ENCODE data around the gene SFTA2. TPM values are rescaled to one million over a fixed set of nuclear protein-coding genes. Genes with fewer than 3 reads are reported as not detected.

SFTA2 gene
- total and polyA plus RNA-seq, 2 of the 8 experiments (the other 6 are each of a cell fraction or from before 2014, with no cell fraction given), result not detected

DNA sequence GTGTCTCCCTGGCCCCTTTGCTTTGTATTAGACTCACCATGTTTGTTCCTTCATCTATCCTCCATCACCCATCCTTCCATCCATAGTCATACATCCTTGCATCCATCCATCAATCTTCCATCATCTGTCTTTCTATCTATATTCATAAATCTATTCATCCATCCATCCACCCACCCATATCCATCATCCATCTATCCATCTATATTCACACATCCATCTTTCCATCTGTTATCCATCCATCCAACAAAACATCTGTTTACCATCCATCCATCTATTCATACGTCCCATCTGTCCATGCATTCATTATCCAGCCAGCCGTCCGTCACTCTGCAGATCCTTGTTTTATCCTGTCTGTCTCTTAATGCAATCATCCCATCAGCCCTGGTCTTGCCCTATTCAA is 37.0 kb downstream of the SFTA2 start:
- CTCF ChIA-PET (ENCODE audit: partially characterized antibody), result interaction anchor here (1.2 to 29.0 kb wide), 8 partner anchors 9 to 66 kb away, joined by 4 to 610 read pairs (median 9); partner anchors contain the start of gene VARS2
- H2BK120ac ChIP-seq (replicated peaks; ENCODE audit: low read depth, low read length), result no peak overlapping the region
- no peak overlapping the region for H4K91ac ChIP-seq (replicated peaks; ENCODE audit: insufficient read length, low read length)
- TF ChIP-seq POU5F1 (IDR thresholded peaks at IDR 0.05; ENCODE audit: low read depth, low read length) (no peak), SRF (IDR thresholded peaks at IDR 0.05; ENCODE audit: low read depth, low read length) (no peak), TEAD4 (IDR thresholded peaks at IDR 0.05; ENCODE audit: low read depth, low read length) (no peak), BRCA1 (IDR thresholded peaks at IDR 0.05; ENCODE audit: low read depth, low read length) (no peak), KDM4A (IDR thresholded peaks at IDR 0.05; ENCODE audit: low read depth, low read length, severe bottlenecking) (no peak), TCF12 (IDR thresholded peaks at IDR 0.05; ENCODE audit: low read depth, low read length) (no peak), KDM1A (IDR thresholded peaks at IDR 0.05; ENCODE audit: borderline replicate concordance, low read length) (no peak), POLR2A (IDR thresholded peaks at IDR 0.05; ENCODE audit: control extremely low read depth in 1 of 2, low read depth in 2 of 2, low read length in 2 of 2) (no peak), SP2 (IDR thresholded peaks at IDR 0.05; ENCODE audit: low read length) (no peak), ZNF274 (IDR thresholded peaks at IDR 0.05; ENCODE audit: borderline replicate concordance, extremely low read depth, low read length) (no peak), JUN (IDR thresholded peaks at IDR 0.05; ENCODE audit: low read depth, low read length) (no peak), PHF8 (conservative IDR thresholded peaks at IDR 0.05; ENCODE audit: low read depth, low read length) (no peak), TBP (IDR thresholded peaks at IDR 0.05; ENCODE audit: low read depth, low read length) (no peak), HDAC6 (IDR thresholded peaks at IDR 0.05; ENCODE audit: low read depth, low read length) (no peak), EP300 (IDR thresholded peaks at IDR 0.05; ENCODE audit: borderline replicate concordance in 1 of 2, low read depth in 2 of 2, low read length in 2 of 2) (no peak)

More for the DNA sequence above, 37.0 kb downstream of the SFTA2 start:
- no peak overlapping the region for H4K5ac ChIP-seq (ENCODE audit: insufficient read length, low read depth, low read length)
- peaks cover 10% of the 10 kb centered on the region for H3K79me1 ChIP-seq (ENCODE audit: low read depth, low read length)
- H3K14ac ChIP-seq (ENCODE audit: insufficient read length), result no peak overlapping the region
- H3K4me3 ChIP-seq (ENCODE audit: extremely low read depth in 1 of 4, insufficient read depth in 2 of 4, low read depth in 3 of 4, low read length in 4 of 4), result no peak overlapping the region
- no peak overlapping the region for H3K4me2 ChIP-seq (ENCODE audit: insufficient read depth in 1 of 2, low read depth in 2 of 2, low read length in 2 of 2)
- H3K56ac ChIP-seq (replicated peaks; ENCODE audit: insufficient read length, low read depth, low read length), result no peak overlapping the region
- H3K4ac ChIP-seq (replicated peaks; ENCODE audit: insufficient read length, low read depth, low read length), result no peak overlapping the region
- peaks cover 0 to 9% (median 2%) of the 10 kb centered on the region in 4 experiments; a peak in 4 of 7 replicates for H3K4me1 ChIP-seq (replicated peaks in 1 of 4; ENCODE audit: control insufficient read depth in 3 of 4, insufficient read depth in 4 of 4, low read length in 3 of 4)
- H3K18ac ChIP-seq (ENCODE audit: extremely low read depth, low read length), result no peak overlapping the region
- no peak overlapping the region for H2BK15ac ChIP-seq (ENCODE audit: low read length)
- H3K36me3 ChIP-seq (ENCODE audit: control insufficient read depth in 2 of 4, insufficient read depth in 4 of 4, low read length in 3 of 4), result peaks cover 51 to 98% (median 87%) of the 10 kb centered on the region in 4 experiments
- no peak overlapping the region for H3K27ac ChIP-seq (ENCODE audit: low read depth, low read length)
- H3K9me3 ChIP-seq (ENCODE audit: insufficient read depth in 2 of 2, low read depth in 1 of 2, low read length in 1 of 2), result no peaks in the 10 kb centered on the region
- FAIRE-seq (no peak), DNase-seq (ENCODE audit: low read depth in 1 of 2, low spot score in 2 of 2) (no peak)
- no peaks in the 10 kb centered on the region for H3K27me3 ChIP-seq (replicated peaks in 1 of 4; ENCODE audit: control insufficient read depth in 3 of 4, extremely low read depth in 1 of 4, insufficient read depth in 3 of 4, low read length in 3 of 4)
- no peak overlapping the region for H2AFZ ChIP-seq (ENCODE audit: low read length)
- WGBS, 2 experiments (ENCODE audit: extremely low coverage in 1 of 2, insufficient coverage in 1 of 2, insufficient read length in 1 of 2, insufficient replicate concordance in 2 of 2, low coverage in 1 of 2, low lambda C conversion rate in 2 of 2, missing lambda C conversion rate in 1 of 2), result 91 to 100% methylated on average over 1 to 3 of the region's 3 CpGs
- H4K8ac ChIP-seq (ENCODE audit: extremely low read depth, insufficient read depth, low read length), result no peak overlapping the region
- H2BK5ac ChIP-seq (ENCODE audit: low read depth, low read length), result no peak overlapping the region
- H3K79me2 ChIP-seq (ENCODE audit: control insufficient read depth in 1 of 2, insufficient read depth in 2 of 2, low read length in 2 of 2), result peaks cover 0 to 14% of the 10 kb centered on the region in 2 experiments; a peak in 1 of 4 replicates
- no peak overlapping the region for H2BK20ac ChIP-seq (ENCODE audit: low read length)
- H3K9ac ChIP-seq (replicated peaks in 1 of 4; ENCODE audit: extremely low read depth in 1 of 4, low read depth in 3 of 4, low read length in 3 of 4), result no peak overlapping the region
- POLR2A ChIA-PET (ENCODE audit: partially characterized antibody), result interaction anchor here (0.6 to 2.5 kb wide), 6 partner anchors 8 to 643 kb away, joined by 3 to 14 read pairs (median 4); partner anchors contain the start of genes GTF2H4 and VARS2
- H3K23me2 ChIP-seq (ENCODE audit: low read depth, low read length), result peaks cover 8% of the 10 kb centered on the region; the same call in 1 of the 2 replicates
- no peak overlapping the region for H2BK12ac ChIP-seq (ENCODE audit: low read depth, low read length)
- no peak overlapping the region for H3K23ac ChIP-seq (ENCODE audit: insufficient read length)
- peaks cover 4 to 28% of the 10 kb centered on the region in 2 experiments for H4K20me1 ChIP-seq (replicated peaks in 1 of 2; ENCODE audit: control insufficient read depth in 1 of 2, insufficient read depth in 2 of 2, low read length in 2 of 2)
- no peak overlapping the region for H2AK5ac ChIP-seq (ENCODE audit: low read depth, low read length)
